ENCODE measurements around the gene SLC22A4.

DNA sequence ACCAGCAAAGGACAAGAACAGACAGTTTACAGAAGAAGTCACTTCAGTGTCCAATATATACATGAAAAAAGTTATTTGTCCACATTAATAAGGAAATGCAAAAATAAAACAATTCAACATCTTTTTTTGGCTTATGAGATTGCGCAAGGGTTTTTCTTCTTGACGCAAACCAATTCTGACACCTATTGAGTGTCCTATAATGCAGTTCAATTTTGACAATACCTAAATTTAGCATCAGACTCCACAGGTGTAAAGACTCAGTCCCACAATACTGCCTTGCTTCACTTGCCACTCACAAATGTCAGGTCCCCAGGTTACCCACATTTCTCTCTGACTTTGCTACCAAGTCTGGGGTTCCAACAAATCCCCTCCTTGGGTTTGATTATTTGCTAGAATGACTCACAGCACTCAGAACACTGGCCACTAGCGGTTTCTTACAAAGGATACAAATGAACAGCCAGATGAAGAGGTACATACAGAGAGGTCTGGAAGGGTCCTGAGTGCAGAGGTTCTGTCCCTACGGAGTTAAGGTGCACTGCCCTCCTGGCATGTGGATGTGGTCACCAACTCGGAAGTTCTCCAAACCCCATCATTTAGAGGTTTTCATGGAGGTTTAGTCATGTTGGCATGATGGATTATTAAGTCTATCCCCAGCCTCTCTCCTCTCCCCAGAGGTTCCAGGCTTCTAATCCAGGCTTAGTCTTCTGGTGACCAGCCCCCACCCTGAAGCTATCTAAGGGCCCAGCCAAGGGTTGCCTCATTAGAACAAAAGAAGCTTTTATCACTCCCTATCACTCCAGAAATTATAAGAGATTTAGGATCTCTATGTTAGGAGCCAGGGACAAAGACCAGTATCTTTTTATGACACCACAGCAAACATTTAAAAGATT, 48.3 kb downstream of the SLC22A4 start:
- TF ChIP-seq, protein P1, sequence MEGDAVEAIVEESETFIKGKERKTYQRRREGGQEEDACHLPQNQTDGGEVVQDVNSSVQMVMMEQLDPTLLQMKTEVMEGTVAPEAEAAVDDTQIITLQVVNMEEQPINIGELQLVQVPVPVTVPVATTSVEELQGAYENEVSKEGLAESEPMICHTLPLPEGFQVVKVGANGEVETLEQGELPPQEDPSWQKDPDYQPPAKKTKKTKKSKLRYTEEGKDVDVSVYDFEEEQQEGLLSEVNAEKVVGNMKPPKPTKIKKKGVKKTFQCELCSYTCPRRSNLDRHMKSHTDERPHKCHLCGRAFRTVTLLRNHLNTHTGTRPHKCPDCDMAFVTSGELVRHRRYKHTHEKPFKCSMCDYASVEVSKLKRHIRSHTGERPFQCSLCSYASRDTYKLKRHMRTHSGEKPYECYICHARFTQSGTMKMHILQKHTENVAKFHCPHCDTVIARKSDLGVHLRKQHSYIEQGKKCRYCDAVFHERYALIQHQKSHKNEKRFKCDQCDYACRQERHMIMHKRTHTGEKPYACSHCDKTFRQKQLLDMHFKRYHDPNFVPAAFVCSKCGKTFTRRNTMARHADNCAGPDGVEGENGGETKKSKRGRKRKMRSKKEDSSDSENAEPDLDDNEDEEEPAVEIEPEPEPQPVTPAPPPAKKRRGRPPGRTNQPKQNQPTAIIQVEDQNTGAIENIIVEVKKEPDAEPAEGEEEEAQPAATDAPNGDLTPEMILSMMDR (IDR thresholded peaks at IDR 0.05): no peak
- no peak for TF ChIP-seq POLR2A (IDR thresholded peaks at IDR 0.05)
- no peak for TF ChIP-seq POLR2AphosphoS5 (IDR thresholded peaks at IDR 0.05)

Measured in upper lobe of left lung (tissue), 4 donors.